ENCODE data around the gene TRHDE. TPM values are rescaled to one million over a fixed set of nuclear protein-coding genes. Genes with fewer than 3 reads are reported as not detected.

TRHDE gene
- total RNA-seq, 1 donor from 2014 or later, result 0.64 TPM

GRCh38 chr12:72250346-72250745 lies 21.8 kb upstream of the TRHDE start:
- Mint-ChIP-seq H3K4me1 (ENCODE audit: unreplicated experiment) (peaks cover 11% of the 10 kb centered on the region), H3K27me3 (ENCODE audit: unreplicated experiment) (no peaks in the 10 kb centered on the region), H3K4me3 (ENCODE audit: unreplicated experiment) (no peak overlapping the region), H3K36me3 (ENCODE audit: unreplicated experiment) (peaks cover 2% of the 10 kb centered on the region), H3K9me3 (ENCODE audit: unreplicated experiment) (peaks cover 15% of the 10 kb centered on the region), H3K27ac (ENCODE audit: unreplicated experiment) (no peak overlapping the region)
- TF ChIP-seq CTCF (IDR thresholded peaks at IDR 0.05), result no peak
- no peak for DNase-seq (ENCODE audit: extremely low spot score, unreplicated experiment)

GRCh38 chr12:72256725-72257124 lies 15.4 kb upstream of the TRHDE start:
- peaks cover 9% of the 10 kb centered on the region for H3K9me3 Mint-ChIP-seq (ENCODE audit: unreplicated experiment)
- no peak overlapping the region for H3K27ac Mint-ChIP-seq (ENCODE audit: unreplicated experiment)
- no peaks in the 10 kb centered on the region for H3K4me1 Mint-ChIP-seq (ENCODE audit: unreplicated experiment)
- no peaks in the 10 kb centered on the region for H3K27me3 Mint-ChIP-seq (ENCODE audit: unreplicated experiment)
- no peak for DNase-seq (ENCODE audit: extremely low spot score, unreplicated experiment)
- no peaks in the 10 kb centered on the region for H3K36me3 Mint-ChIP-seq (ENCODE audit: unreplicated experiment)
- no peak overlapping the region for H3K4me3 Mint-ChIP-seq (ENCODE audit: unreplicated experiment)
- TF ChIP-seq CTCF (IDR thresholded peaks at IDR 0.05), result no peak

GRCh38 chr12:72261885-72262284 lies 10.3 kb upstream of the TRHDE start:
- DNase-seq (ENCODE audit: extremely low spot score, unreplicated experiment), result no peak
- no peak overlapping the region for H3K4me3 Mint-ChIP-seq (ENCODE audit: unreplicated experiment)
- H3K27ac Mint-ChIP-seq (ENCODE audit: unreplicated experiment), result no peak overlapping the region
- H3K36me3 Mint-ChIP-seq (ENCODE audit: unreplicated experiment), result no peaks in the 10 kb centered on the region
- TF ChIP-seq CTCF (IDR thresholded peaks at IDR 0.05), result no peak
- no peaks in the 10 kb centered on the region for H3K9me3 Mint-ChIP-seq (ENCODE audit: unreplicated experiment)
- H3K27me3 Mint-ChIP-seq (ENCODE audit: unreplicated experiment), result no peaks in the 10 kb centered on the region
- H3K4me1 Mint-ChIP-seq (ENCODE audit: unreplicated experiment), result no peaks in the 10 kb centered on the region

GRCh38 chr12:72264548-72265175 lies 7.5 kb upstream of the TRHDE start:
- peaks cover 4% of the 10 kb centered on the region for H3K27me3 Mint-ChIP-seq (ENCODE audit: unreplicated experiment)
- H3K27ac Mint-ChIP-seq (ENCODE audit: unreplicated experiment), result no peak overlapping the region
- peak; percentile 62 for TF ChIP-seq CTCF (IDR thresholded peaks at IDR 0.05)
- no peaks in the 10 kb centered on the region for H3K36me3 Mint-ChIP-seq (ENCODE audit: unreplicated experiment)
- DNase-seq (ENCODE audit: extremely low spot score, unreplicated experiment), result no peak
- H3K4me3 Mint-ChIP-seq (ENCODE audit: unreplicated experiment), result no peak overlapping the region
- no peaks in the 10 kb centered on the region for H3K9me3 Mint-ChIP-seq (ENCODE audit: unreplicated experiment)
- no peaks in the 10 kb centered on the region for H3K4me1 Mint-ChIP-seq (ENCODE audit: unreplicated experiment)

GRCh38 chr12:72267974-72268373 lies 4.2 kb upstream of the TRHDE start:
- Mint-ChIP-seq H3K4me1 (ENCODE audit: unreplicated experiment) (peaks cover 10% of the 10 kb centered on the region), H3K27ac (ENCODE audit: unreplicated experiment) (no peak overlapping the region), H3K36me3 (ENCODE audit: unreplicated experiment) (no peaks in the 10 kb centered on the region), H3K4me3 (ENCODE audit: unreplicated experiment) (no peak overlapping the region), H3K27me3 (ENCODE audit: unreplicated experiment) (peaks cover 20% of the 10 kb centered on the region), H3K9me3 (ENCODE audit: unreplicated experiment) (no peaks in the 10 kb centered on the region)
- DNase-seq (ENCODE audit: extremely low spot score, unreplicated experiment), result no peak
- peak; percentile 32 for TF ChIP-seq CTCF (IDR thresholded peaks at IDR 0.05)
